AG10803 (cell line): ENCODE measurements around the gene BAHCC1.
"Not testable (repeated sequence)": the region's sequence is repeated elsewhere in the genome, so short reads cannot be mapped to it uniquely, and the experiment has no call there.

ENCODE experiments used
- DNase-seq: peaks from one replicate; pipeline ENCODE4 v3.0.0; 2010; ENCODE audit warnings: low read depth
- H3K4me3 ChIP-seq: 2 replicates; pipeline ENCODE4 v1.5.1; 2011; ENCODE audit warnings: mild to moderate bottlenecking, low read length, control low read depth
- TF ChIP-seq, protein P1 (sequence below): conservative IDR thresholded peaks from 2 replicates; pipeline ENCODE4 v1.5.1; 2011; ENCODE audit warnings: mild to moderate bottlenecking, low read length, control low read depth, inconsistent platforms

BAHCC1 gene

DNA sequence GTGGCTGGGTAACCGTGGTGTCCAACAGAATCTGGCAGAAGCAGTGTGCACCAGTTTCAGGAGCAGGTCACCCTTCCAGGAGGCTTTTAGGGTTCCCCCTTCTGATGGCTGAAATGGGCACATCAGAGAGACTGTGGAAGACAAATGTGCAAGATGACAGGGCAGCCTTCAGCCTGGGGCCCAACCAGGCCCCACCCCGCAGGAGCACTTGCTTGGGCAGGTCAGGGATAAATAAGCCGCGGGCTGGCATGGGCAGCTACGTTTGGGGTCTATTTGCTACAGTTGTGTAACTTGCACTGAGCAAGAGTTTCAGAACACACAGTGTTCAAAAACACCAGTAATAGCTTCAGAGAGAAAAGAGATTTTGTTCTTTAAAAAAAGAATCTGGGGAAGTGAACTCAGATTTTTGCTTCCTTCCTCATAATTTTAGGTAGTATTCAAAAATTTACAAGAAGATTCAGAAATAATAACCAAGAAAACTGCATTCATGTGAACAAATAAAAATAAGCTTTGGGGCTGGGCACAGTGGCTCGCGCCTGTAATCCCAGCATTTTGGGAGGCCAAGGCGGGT, 44.9 kb upstream of the BAHCC1 start:
- no peak for DNase-seq
- no peak overlapping the region for H3K4me3 ChIP-seq
- TF ChIP-seq, protein P1, sequence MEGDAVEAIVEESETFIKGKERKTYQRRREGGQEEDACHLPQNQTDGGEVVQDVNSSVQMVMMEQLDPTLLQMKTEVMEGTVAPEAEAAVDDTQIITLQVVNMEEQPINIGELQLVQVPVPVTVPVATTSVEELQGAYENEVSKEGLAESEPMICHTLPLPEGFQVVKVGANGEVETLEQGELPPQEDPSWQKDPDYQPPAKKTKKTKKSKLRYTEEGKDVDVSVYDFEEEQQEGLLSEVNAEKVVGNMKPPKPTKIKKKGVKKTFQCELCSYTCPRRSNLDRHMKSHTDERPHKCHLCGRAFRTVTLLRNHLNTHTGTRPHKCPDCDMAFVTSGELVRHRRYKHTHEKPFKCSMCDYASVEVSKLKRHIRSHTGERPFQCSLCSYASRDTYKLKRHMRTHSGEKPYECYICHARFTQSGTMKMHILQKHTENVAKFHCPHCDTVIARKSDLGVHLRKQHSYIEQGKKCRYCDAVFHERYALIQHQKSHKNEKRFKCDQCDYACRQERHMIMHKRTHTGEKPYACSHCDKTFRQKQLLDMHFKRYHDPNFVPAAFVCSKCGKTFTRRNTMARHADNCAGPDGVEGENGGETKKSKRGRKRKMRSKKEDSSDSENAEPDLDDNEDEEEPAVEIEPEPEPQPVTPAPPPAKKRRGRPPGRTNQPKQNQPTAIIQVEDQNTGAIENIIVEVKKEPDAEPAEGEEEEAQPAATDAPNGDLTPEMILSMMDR = no peak

DNA sequence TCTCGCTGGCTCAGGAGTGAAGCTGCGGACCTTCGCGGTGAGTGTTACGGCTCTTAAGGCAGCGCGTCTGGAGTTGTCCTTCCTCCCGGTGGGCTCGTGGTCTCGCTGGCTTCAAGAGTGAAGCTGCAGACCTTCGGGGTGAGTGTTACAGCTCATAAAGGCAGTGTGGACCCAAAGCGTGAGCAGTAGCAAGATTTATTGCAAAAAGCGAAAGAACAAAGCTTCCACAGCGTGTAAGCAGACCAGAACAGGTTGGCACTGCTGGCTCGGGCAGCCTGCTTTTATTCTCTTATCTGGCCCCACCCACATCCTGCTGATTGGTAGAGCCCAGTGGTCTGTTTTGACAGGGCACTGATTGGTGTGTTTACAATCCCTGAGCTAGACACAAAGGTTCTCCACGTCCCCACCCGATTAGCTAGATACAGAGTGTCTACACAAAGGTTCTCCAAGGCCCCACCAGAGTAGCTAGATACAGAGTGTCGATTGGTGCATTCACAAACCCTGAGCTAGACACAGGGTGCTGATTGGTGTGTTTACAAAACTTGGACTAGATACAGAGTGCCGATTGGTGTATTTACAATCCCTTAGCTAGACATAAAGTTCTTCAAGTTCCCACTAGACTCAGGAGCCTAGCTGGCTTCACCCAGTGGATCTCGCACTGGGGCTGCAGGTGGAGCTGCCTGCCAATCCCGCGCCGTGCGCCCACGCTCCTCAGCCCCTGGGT, 43.8 kb upstream of the BAHCC1 start:
- DNase-seq, H3K4me3 ChIP-seq: not testable (repeated sequence)

GRCh38 chr17:81352056-81352455, 43.2 kb upstream of the BAHCC1 start:
- not testable (repeated sequence) for H3K4me3 ChIP-seq, DNase-seq

- TF ChIP-seq, protein P1 = no peak
- DNase-seq = no peak
- no peak overlapping the region for H3K4me3 ChIP-seq
These were observed 40.9 kb upstream of the BAHCC1 start for GRCh38 chr17:81354252-81354953.

DNA sequence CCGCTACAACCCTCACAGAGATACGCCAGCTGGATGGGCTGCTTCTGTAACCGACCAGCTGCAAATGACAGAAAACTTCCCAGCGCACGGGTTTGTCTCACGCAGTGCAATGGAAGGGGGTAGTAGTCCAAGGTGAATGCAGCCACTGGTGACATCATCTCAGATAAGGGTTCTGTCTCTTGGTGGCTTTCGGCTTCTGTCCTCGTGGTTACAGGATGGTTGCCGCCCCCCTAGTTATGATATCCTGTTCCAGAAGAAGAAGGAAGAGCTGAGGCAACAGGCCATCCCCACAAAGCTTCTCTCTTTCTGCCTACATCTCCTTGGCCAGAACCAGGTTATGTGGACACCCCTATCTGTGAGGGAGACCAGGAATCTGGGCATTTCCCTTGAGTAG, 40.3 kb upstream of the BAHCC1 start:
- H3K4me3 ChIP-seq = no peak overlapping the region
- TF ChIP-seq, protein P1 = no peak
- DNase-seq = no peak

GRCh38 chr17:81359218-81359617, 36.0 kb upstream of the BAHCC1 start:
- H3K4me3 ChIP-seq = no peak overlapping the region
- TF ChIP-seq, protein P1 = no peak
- DNase-seq = no peak

DNA sequence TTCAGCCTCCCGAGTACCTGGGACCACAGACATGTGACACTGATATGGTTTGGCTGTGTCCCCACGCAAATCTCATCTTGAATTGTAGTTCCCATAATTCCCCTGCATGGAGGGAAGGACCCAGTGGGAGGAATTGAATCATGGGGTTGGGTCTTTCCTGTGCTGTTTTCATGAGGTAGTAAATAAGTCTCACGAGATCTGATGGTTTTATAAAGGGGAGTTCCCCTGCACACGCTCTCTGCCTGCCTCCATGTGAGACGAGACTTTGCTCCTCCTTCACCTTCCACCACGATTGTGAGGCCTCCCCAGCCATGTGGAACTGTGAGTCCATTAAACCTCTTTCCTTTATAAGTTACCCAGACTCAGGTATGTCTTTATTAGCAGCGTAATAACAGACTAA, 33.3 kb upstream of the BAHCC1 start:
- H3K4me3 ChIP-seq, DNase-seq: not testable (repeated sequence)

GRCh38 chr17:81364278-81365147, 30.7 kb upstream of the BAHCC1 start:
- H3K4me3 ChIP-seq = no peak overlapping the region
- TF ChIP-seq, protein P1 = no peak
- no peak for DNase-seq
